ACC112 (cell line): Measurements from ENCODE around the gene ASCL3.
"Not testable (repeated sequence)": the region's sequence is repeated elsewhere in the genome, so short reads cannot be mapped to it uniquely, and the experiment has no call there.

Experiments used
- H2AFZ ChIP-seq: fragments of 200-600 bp; sonication (generic); one replicate; pipeline ENCODE4 v1.6.0; 2017; ENCODE audit warnings: antibody characterized with exemption, low read length; ENCODE audit not compliant: unreplicated experiment
- H3K27ac ChIP-seq: fragments of 200-600 bp; sonication (generic); 2 replicates; pipeline ENCODE4 v1.5.1; 2014; ENCODE audit warnings: low read depth, mild to moderate bottlenecking, antibody characterized with exemption, low read length, moderate library complexity
- H3K27me3 ChIP-seq: fragments of 200-600 bp; sonication (generic); 2 replicates; pipeline ENCODE4 v1.6.1; 2014; ENCODE audit warnings: mild to moderate bottlenecking, antibody characterized with exemption, low read length, moderate library complexity, mixed read lengths; ENCODE audit not compliant: insufficient read depth
- H3K36me3 ChIP-seq: fragments of 200-600 bp; sonication (generic); 2 replicates; pipeline ENCODE4 v1.6.1; 2016; ENCODE audit warnings: mild to moderate bottlenecking, antibody characterized with exemption, low read length, moderate library complexity, mixed read lengths; ENCODE audit not compliant: insufficient read depth
- H3K4me1 ChIP-seq: fragments of 200-600 bp; sonication (generic); one replicate; pipeline ENCODE4 v1.6.1; 2016; ENCODE audit warnings: low read length, mixed read lengths; ENCODE audit not compliant: insufficient read depth, unreplicated experiment, control insufficient read depth
- H3K4me3 ChIP-seq: fragments of 200-600 bp; sonication (generic); 2 replicates; pipeline ENCODE4 v1.5.1; 2014; ENCODE audit warnings: mild to moderate bottlenecking, low read depth, low read length
- H3K79me2 ChIP-seq: fragments of 200-600 bp; sonication (generic); one replicate; pipeline ENCODE4 v1.6.0; 2016; ENCODE audit warnings: low read length; ENCODE audit not compliant: control insufficient read depth, unreplicated experiment, insufficient read depth

Gene ASCL3

GRCh38 chr11:8942518-8943066 is at the start of gene ASCL3:
Gene ASCL3 (minus strand): TSS chr11:8943016. CDS start chr11:8938161, 4,855 bp downstream.
- Histone ChIP-seq H2AFZ (no peak within 1 kb of the TSS), H3K36me3 (peaks cover 4% of the 10 kb centered on the region; the same call in 1 of the 2 replicates), H3K4me1 (no peaks in the 10 kb centered on the region), H3K79me2 (no peaks in the 10 kb centered on the region), H3K27ac (no peak within 1 kb of the TSS), H3K27me3 (no peaks in the 10 kb centered on the region), H3K4me3 (no peak within 1 kb of the TSS)

- Histone ChIP-seq H3K4me3 (no peak overlapping the region), H3K27me3 (no peaks in the 10 kb centered on the region), H3K4me1 (peaks cover 19% of the 10 kb centered on the region), H3K79me2 (peaks cover 2% of the 10 kb centered on the region), H3K27ac (peak overlapping the region; percentile 9; the same call in 1 of the 2 replicates), H3K36me3 (no peaks in the 10 kb centered on the region), H2AFZ (no peak overlapping the region)
Observed at GRCh38 chr11:8989453-8989852, 46.6 kb upstream of the ASCL3 start.

- H3K27ac ChIP-seq, result 0 out of 2 replicates have a peak overlapping the region, but pooled peaks have one; percentile 0
- no peak overlapping the region for H3K4me3 ChIP-seq
- no peaks in the 10 kb centered on the region for H3K36me3 ChIP-seq
- no peak overlapping the region for H2AFZ ChIP-seq
- H3K79me2 ChIP-seq, result peaks cover 2% of the 10 kb centered on the region
- H3K27me3 ChIP-seq, result no peaks in the 10 kb centered on the region
- H3K4me1 ChIP-seq, result peaks cover 19% of the 10 kb centered on the region
Observed at GRCh38 chr11:8988329-8989234, 45.8 kb upstream of the ASCL3 start.

GRCh38 chr11:8987446-8987845 is 44.6 kb upstream of the ASCL3 start:
- no peak overlapping the region for H3K27ac ChIP-seq
- H3K79me2 ChIP-seq, result peaks cover 2% of the 10 kb centered on the region
- H3K36me3 ChIP-seq, result 0 out of 2 replicates have a peak, but pooled peaks cover 3% of the 10 kb centered on the region
- H3K27me3 ChIP-seq, result no peaks in the 10 kb centered on the region
- no peak overlapping the region for H3K4me3 ChIP-seq
- peaks cover 19% of the 10 kb centered on the region for H3K4me1 ChIP-seq
- no peak overlapping the region for H2AFZ ChIP-seq

GRCh38 chr11:8986772-8987171 is 44.0 kb upstream of the ASCL3 start:
- not testable (repeated sequence) for H3K36me3 ChIP-seq, H3K27ac ChIP-seq, H3K4me3 ChIP-seq, H3K79me2 ChIP-seq, H3K27me3 ChIP-seq, H2AFZ ChIP-seq
- H3K4me1 ChIP-seq, result peaks cover 19% of the 10 kb centered on the region

GRCh38 chr11:8985462-8985861 is 42.6 kb upstream of the ASCL3 start:
- Histone ChIP-seq H2AFZ (no peak overlapping the region), H3K27me3 (no peaks in the 10 kb centered on the region), H3K27ac (no peak overlapping the region), H3K4me3 (no peak overlapping the region), H3K4me1 (peaks cover 19% of the 10 kb centered on the region), H3K79me2 (peaks cover 2% of the 10 kb centered on the region), H3K36me3 (0 out of 2 replicates have a peak, but pooled peaks cover 3% of the 10 kb centered on the region)

- Histone ChIP-seq H3K27me3 (no peaks in the 10 kb centered on the region), H3K36me3 (0 out of 2 replicates have a peak, but pooled peaks cover 3% of the 10 kb centered on the region), H3K4me3 (no peak overlapping the region), H3K4me1 (peaks cover 3% of the 10 kb centered on the region), H3K79me2 (peaks cover 2% of the 10 kb centered on the region), H2AFZ (no peak overlapping the region), H3K27ac (no peak overlapping the region)
Observed at GRCh38 chr11:8983552-8983951, 40.7 kb upstream of the ASCL3 start.

GRCh38 chr11:8980485-8980884 is 37.7 kb upstream of the ASCL3 start:
- no peaks in the 10 kb centered on the region for H3K4me1 ChIP-seq
- H3K79me2 ChIP-seq, result no peaks in the 10 kb centered on the region

GRCh38 chr11:8979365-8979764 is 36.5 kb upstream of the ASCL3 start:
- not testable (repeated sequence) for H3K4me3 ChIP-seq, H3K27me3 ChIP-seq

More at GRCh38 chr11:8980485-8980884, 37.7 kb upstream of the ASCL3 start:
- H3K36me3 ChIP-seq, result 0 out of 2 replicates have a peak, but pooled peaks cover 3% of the 10 kb centered on the region
- no peak overlapping the region for H3K27ac ChIP-seq
- H3K4me3 ChIP-seq, result no peak overlapping the region
- H3K27me3 ChIP-seq, result no peaks in the 10 kb centered on the region
- H2AFZ ChIP-seq, result no peak overlapping the region

GRCh38 chr11:8973121-8973520 is 30.3 kb upstream of the ASCL3 start:
- Histone ChIP-seq H3K4me3 (no peak overlapping the region), H3K79me2 (no peaks in the 10 kb centered on the region), H3K36me3 (no peaks in the 10 kb centered on the region), H3K4me1 (no peaks in the 10 kb centered on the region), H3K27me3 (no peaks in the 10 kb centered on the region), H3K27ac (no peak overlapping the region), H2AFZ (no peak overlapping the region)

More at GRCh38 chr11:8979365-8979764, 36.5 kb upstream of the ASCL3 start:
- not testable (repeated sequence) for H3K79me2 ChIP-seq, H3K36me3 ChIP-seq, H3K27ac ChIP-seq, H2AFZ ChIP-seq, H3K4me1 ChIP-seq
